Liver (tissue), 3 donors: ENCODE results near the gene HDAC8.

Source experiments
- RAD21 ChIP-seq, 2 donors: IDR thresholded peaks; 2 replicates each; pipeline ENCODE4 v1.6.1; 2016; ENCODE audit warnings: antibody characterized with exemption in 2 of 2, mild to moderate bottlenecking in 2 of 2
- SP1 ChIP-seq: IDR thresholded peaks from 2 replicates; pipeline ENCODE4 v1.6.1; 2018; ENCODE audit warnings: antibody characterized with exemption, mild to moderate bottlenecking
- TAF1 ChIP-seq: conservative IDR thresholded peaks from 2 replicates; pipeline ENCODE4 v1.6.1; 2016; ENCODE audit warnings: antibody characterized with exemption, mild to moderate bottlenecking
- YY1 ChIP-seq: IDR thresholded peaks from 2 replicates; pipeline ENCODE4 v1.6.1; 2016; ENCODE audit warnings: antibody characterized with exemption, mild to moderate bottlenecking
- TF ChIP-seq, protein P1 (sequence below): fragments of 150-350 bp; IDR thresholded peaks from 2 replicates; pipeline ENCODE4 v1.5.1; 2017; ENCODE audit warnings: improper control_type of control experiment, low read depth, low read length; ENCODE audit not compliant: missing input control
- TF ChIP-seq, protein P2 (sequence below): IDR thresholded peaks from 2 replicates; pipeline ENCODE4 v1.6.1; 2016; ENCODE audit warnings: antibody characterized with exemption, mild to moderate bottlenecking
- TF ChIP-seq, protein P3 (sequence below): IDR thresholded peaks from 2 replicates; pipeline ENCODE4 v1.6.1; 2016; ENCODE audit warnings: antibody characterized with exemption
- donor health status: healthy.
- donor health status: healthy.

DNA sequence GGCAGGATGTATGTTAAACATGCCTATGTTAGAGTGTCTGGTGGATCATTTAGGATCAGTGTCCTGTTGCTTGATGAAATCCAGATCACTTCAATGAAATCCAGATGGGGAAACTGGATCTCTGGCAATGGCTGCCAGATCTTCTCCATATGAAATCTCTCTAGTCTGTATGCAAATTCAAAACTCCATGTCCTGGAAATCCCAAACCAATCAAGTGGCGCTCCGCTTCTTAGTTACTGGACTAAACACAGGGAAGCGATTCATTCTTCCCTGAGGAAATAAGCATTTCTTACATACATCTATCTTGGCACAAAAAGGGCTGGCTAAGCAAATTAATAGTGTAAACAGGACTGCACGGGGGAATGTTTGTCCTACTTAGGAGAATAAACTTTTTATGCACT, 94.9 kb downstream of the HDAC8 start:
- no peak for TF ChIP-seq SP1
- TF ChIP-seq, protein P1, sequence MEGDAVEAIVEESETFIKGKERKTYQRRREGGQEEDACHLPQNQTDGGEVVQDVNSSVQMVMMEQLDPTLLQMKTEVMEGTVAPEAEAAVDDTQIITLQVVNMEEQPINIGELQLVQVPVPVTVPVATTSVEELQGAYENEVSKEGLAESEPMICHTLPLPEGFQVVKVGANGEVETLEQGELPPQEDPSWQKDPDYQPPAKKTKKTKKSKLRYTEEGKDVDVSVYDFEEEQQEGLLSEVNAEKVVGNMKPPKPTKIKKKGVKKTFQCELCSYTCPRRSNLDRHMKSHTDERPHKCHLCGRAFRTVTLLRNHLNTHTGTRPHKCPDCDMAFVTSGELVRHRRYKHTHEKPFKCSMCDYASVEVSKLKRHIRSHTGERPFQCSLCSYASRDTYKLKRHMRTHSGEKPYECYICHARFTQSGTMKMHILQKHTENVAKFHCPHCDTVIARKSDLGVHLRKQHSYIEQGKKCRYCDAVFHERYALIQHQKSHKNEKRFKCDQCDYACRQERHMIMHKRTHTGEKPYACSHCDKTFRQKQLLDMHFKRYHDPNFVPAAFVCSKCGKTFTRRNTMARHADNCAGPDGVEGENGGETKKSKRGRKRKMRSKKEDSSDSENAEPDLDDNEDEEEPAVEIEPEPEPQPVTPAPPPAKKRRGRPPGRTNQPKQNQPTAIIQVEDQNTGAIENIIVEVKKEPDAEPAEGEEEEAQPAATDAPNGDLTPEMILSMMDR, result no peak
- no peak for TF ChIP-seq TAF1
- TF ChIP-seq, protein P2, sequence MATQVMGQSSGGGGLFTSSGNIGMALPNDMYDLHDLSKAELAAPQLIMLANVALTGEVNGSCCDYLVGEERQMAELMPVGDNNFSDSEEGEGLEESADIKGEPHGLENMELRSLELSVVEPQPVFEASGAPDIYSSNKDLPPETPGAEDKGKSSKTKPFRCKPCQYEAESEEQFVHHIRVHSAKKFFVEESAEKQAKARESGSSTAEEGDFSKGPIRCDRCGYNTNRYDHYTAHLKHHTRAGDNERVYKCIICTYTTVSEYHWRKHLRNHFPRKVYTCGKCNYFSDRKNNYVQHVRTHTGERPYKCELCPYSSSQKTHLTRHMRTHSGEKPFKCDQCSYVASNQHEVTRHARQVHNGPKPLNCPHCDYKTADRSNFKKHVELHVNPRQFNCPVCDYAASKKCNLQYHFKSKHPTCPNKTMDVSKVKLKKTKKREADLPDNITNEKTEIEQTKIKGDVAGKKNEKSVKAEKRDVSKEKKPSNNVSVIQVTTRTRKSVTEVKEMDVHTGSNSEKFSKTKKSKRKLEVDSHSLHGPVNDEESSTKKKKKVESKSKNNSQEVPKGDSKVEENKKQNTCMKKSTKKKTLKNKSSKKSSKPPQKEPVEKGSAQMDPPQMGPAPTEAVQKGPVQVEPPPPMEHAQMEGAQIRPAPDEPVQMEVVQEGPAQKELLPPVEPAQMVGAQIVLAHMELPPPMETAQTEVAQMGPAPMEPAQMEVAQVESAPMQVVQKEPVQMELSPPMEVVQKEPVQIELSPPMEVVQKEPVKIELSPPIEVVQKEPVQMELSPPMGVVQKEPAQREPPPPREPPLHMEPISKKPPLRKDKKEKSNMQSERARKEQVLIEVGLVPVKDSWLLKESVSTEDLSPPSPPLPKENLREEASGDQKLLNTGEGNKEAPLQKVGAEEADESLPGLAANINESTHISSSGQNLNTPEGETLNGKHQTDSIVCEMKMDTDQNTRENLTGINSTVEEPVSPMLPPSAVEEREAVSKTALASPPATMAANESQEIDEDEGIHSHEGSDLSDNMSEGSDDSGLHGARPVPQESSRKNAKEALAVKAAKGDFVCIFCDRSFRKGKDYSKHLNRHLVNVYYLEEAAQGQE, result no peak
- TF ChIP-seq YY1, result no peak
- TF ChIP-seq, protein P3, sequence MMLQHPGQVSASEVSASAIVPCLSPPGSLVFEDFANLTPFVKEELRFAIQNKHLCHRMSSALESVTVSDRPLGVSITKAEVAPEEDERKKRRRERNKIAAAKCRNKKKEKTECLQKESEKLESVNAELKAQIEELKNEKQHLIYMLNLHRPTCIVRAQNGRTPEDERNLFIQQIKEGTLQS, result no peak
- TF ChIP-seq RAD21 (IDR thresholded peaks at IDR 0.05), result no peak
